ENCODE measurements around the gene CPXM1.
A peak's percentile ranks its signal among the peaks of the same experiment; 100 is the strongest.

Gene CPXM1

GRCh38 chr20:2800521-2801285 lies at the start of gene CPXM1:
TSS of gene CPXM1 (minus strand) at chr20:2800627. CDS start at chr20:2800572, 55 bp downstream.
- TF ChIP-seq CTCF (IDR thresholded peaks at IDR 0.05; ENCODE audit: extremely low read depth, insufficient read depth, missing control alignments), result no peak
- in situ Hi-C loops (cut with MboI; ENCODE audit: low pct_unique_long_range_greater_than_20kb, low sequenced_read_pairs, unreplicated experiment), result no loop called here
- peak; percentile 68 for DNase-seq (ENCODE audit: low spot score)

- no peak for DNase-seq (ENCODE audit: low spot score)
- TF ChIP-seq CTCF (IDR thresholded peaks at IDR 0.05; ENCODE audit: extremely low read depth, insufficient read depth, missing control alignments), result no peak
- in situ Hi-C loops (cut with MboI; ENCODE audit: low pct_unique_long_range_greater_than_20kb, low sequenced_read_pairs, unreplicated experiment), result no loop called here
These were observed 49.1 kb upstream of the CPXM1 start for GRCh38 chr20:2849529-2849928.

- TF ChIP-seq CTCF (IDR thresholded peaks at IDR 0.05; ENCODE audit: extremely low read depth, insufficient read depth, missing control alignments), result no peak
- DNase-seq (ENCODE audit: low spot score), result no peak
- in situ Hi-C loops (cut with MboI; ENCODE audit: low pct_unique_long_range_greater_than_20kb, low sequenced_read_pairs, unreplicated experiment), result no loop called here
These were observed 47.4 kb upstream of the CPXM1 start for GRCh38 chr20:2847802-2848201.

GRCh38 chr20:2846698-2847097 lies 46.3 kb upstream of the CPXM1 start:
- in situ Hi-C loops (cut with MboI; ENCODE audit: low pct_unique_long_range_greater_than_20kb, low sequenced_read_pairs, unreplicated experiment), result no loop called here
- no peak for TF ChIP-seq CTCF (IDR thresholded peaks at IDR 0.05; ENCODE audit: extremely low read depth, insufficient read depth, missing control alignments)

GRCh38 chr20:2845607-2846006 lies 45.2 kb upstream of the CPXM1 start:
- no peak for TF ChIP-seq CTCF (IDR thresholded peaks at IDR 0.05; ENCODE audit: extremely low read depth, insufficient read depth, missing control alignments)
- in situ Hi-C loops (cut with MboI; ENCODE audit: low pct_unique_long_range_greater_than_20kb, low sequenced_read_pairs, unreplicated experiment), result no loop called here
- no peak for DNase-seq (ENCODE audit: low spot score)

More at GRCh38 chr20:2846698-2847097, 46.3 kb upstream of the CPXM1 start:
- DNase-seq (ENCODE audit: low spot score), result no peak

GRCh38 chr20:2840967-2841531 lies 40.6 kb upstream of the CPXM1 start:
- in situ Hi-C loops (cut with MboI; ENCODE audit: low pct_unique_long_range_greater_than_20kb, low sequenced_read_pairs, unreplicated experiment), result no loop called here
- TF ChIP-seq CTCF (IDR thresholded peaks at IDR 0.05; ENCODE audit: extremely low read depth, insufficient read depth, missing control alignments), result no peak
- DNase-seq (ENCODE audit: low spot score), result peak; percentile 69

Data from GM13977 (cell line).